Measurements from ENCODE around the gene CCND1. TPM values are rescaled to one million over a fixed set of nuclear protein-coding genes. Genes with fewer than 3 reads are reported as not detected.

The CCND1 gene
- total RNA-seq (2022; extraction: Qiagen RNA extraction): 147 to 223 TPM (median 198 TPM) in 5 replicates

DNA sequence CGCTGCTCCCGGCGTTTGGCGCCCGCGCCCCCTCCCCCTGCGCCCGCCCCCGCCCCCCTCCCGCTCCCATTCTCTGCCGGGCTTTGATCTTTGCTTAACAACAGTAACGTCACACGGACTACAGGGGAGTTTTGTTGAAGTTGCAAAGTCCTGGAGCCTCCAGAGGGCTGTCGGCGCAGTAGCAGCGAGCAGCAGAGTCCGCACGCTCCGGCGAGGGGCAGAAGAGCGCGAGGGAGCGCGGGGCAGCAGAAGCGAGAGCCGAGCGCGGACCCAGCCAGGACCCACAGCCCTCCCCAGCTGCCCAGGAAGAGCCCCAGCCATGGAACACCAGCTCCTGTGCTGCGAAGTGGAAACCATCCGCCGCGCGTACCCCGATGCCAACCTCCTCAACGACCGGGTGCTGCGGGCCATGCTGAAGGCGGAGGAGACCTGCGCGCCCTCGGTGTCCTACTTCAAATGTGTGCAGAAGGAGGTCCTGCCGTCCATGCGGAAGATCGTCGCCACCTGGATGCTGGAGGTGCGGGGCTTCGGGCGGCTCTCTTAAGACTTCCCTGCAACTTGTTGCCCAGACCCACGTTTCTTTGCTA is at the start of gene CCND1:
TSS of gene CCND1 (plus strand) at position 162 of the 587 bp plus-strand sequence. CDS start at position 320, 158 bp downstream.

DNA sequence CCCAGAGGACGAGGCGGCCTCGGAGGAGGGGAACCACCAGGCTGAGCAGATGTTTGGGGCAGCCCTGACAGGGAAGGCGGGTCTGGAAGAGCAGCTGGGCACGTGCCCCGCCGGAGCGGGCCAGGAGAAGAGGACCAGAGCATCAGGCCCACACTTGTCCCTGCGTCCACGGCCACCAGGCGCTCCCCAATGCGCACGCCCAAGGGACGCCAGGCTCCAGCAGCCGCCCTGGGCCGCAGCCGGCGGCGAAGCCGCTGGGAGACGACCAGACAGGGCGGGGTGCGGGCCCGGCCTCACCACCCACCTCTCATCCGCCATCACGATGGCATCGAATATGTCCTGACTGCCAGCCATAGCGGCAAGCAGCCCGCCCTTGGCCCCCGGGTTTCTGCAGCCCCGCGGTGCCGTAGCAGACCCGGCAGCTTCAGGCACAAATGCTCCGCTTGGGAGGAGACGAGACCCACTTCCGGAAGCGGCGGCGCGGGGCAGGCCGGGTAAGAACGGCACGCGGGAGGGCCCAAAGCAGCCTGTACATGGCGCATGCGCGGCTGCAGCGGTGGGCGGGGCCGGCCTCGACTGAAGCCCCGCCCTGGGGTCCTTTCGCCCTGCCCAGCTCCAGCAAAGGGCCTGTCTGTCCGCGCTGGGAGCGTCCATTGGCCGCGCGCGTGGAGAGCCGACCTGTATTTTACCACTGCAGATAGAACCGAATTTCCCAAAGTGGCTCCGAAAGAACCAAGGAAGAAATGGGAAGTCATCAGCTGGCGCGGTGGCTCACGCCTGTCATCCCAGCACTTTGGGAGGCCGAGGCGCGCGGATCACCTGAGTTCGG is 34.1 kb downstream of the CCND1 start, which contains the start of gene LTO1:
TSS of gene LTO1 (minus strand) at position 468 of the 829 bp plus-strand sequence. CDS start at position 354, 114 bp downstream.

Other genes starting within 250 kb of the CCND1 start
- 0.04 to 0.11 TPM in 2 of 5 replicates, not detected in the others for gene LINC01488, start 159.5 kb upstream of the CCND1 start, total RNA-seq (2022; extraction: Qiagen RNA extraction)
- 27.8 to 34.9 TPM (median 34.4 TPM) in 5 replicates for gene LTO1, start 34.2 kb downstream of the CCND1 start, total RNA-seq (2022; extraction: Qiagen RNA extraction)
- gene FGF19, start 62.9 kb downstream of the CCND1 start, total RNA-seq (2022; extraction: Qiagen RNA extraction): 0.05 to 0.09 TPM (median 0.06 TPM) in 4 of 5 replicates, not detected in the other
- gene FGF4, start 134.2 kb downstream of the CCND1 start, total RNA-seq (2022; extraction: Qiagen RNA extraction): 0.03 to 0.09 TPM (median 0.04 TPM) in 3 of 5 replicates, not detected in the others
- not detected in 5 replicates for gene FGF3, start 178.3 kb downstream of the CCND1 start, total RNA-seq (2022; extraction: Qiagen RNA extraction)

Measured in A549 treated with dexamethasone at 1 μM for 4 hours (cell line).